GM12864 (cell line): ENCODE results near the gene SNTG2.

Experiments
- DNase-seq: peaks from one replicate; pipeline ENCODE4 v3.0.0-alpha.2; 2011; ENCODE audit warnings: low read depth
- H3K4me3 ChIP-seq: 2 replicates; pipeline ENCODE4 v1.5.1; 2011; ENCODE audit warnings: mild to moderate bottlenecking, low read depth, low read length, control low read depth
- CTCF ChIP-seq: IDR thresholded peaks from 2 replicates; pipeline ENCODE4 v1.5.1; 2011; ENCODE audit warnings: low read depth, mild to moderate bottlenecking, moderate library complexity, low read length, control low read depth, inconsistent platforms; ENCODE audit errors: missing control alignments

SNTG2 gene

GRCh38 chr2:1147873-1148612 is 197.4 kb downstream of the SNTG2 start:
- H3K4me3 ChIP-seq = no peak overlapping the region
- DNase-seq = no peak
- TF ChIP-seq CTCF = no peak

- no peak for TF ChIP-seq CTCF
Observed at GRCh38 chr2:1150724-1151511, 200.3 kb downstream of the SNTG2 start.

GRCh38 chr2:1152375-1152774 is 201.7 kb downstream of the SNTG2 start:
- no peak overlapping the region for H3K4me3 ChIP-seq
- DNase-seq = no peak
- no peak for TF ChIP-seq CTCF

More at GRCh38 chr2:1150724-1151511, 200.3 kb downstream of the SNTG2 start:
- no peak for DNase-seq
- no peak overlapping the region for H3K4me3 ChIP-seq

- DNase-seq = no peak
- no peak for TF ChIP-seq CTCF
- H3K4me3 ChIP-seq = no peak overlapping the region
Observed at GRCh38 chr2:1153920-1154319, 203.3 kb downstream of the SNTG2 start.

GRCh38 chr2:1154710-1155594 is 204.3 kb downstream of the SNTG2 start:
- DNase-seq = no peak
- no peak overlapping the region for H3K4me3 ChIP-seq
- TF ChIP-seq CTCF = no peak

- no peak for DNase-seq
- no peak for TF ChIP-seq CTCF
- no peak overlapping the region for H3K4me3 ChIP-seq
Observed at GRCh38 chr2:1156059-1156458, 205.4 kb downstream of the SNTG2 start.
